Muscle layer of duodenum (tissue), 2 donors: Measurements from ENCODE around the gene TRABD2B.

Experiments
- H3K27ac ChIP-seq: one replicate; pipeline ENCODE4 v1.7.0; 2013; ENCODE audit warnings: mild to moderate bottlenecking, low read length
- H3K27me3 ChIP-seq: one replicate; pipeline ENCODE4 v1.7.0; 2013; ENCODE audit warnings: low read depth, mild to moderate bottlenecking, control low read depth, low read length
- H3K36me3 ChIP-seq, 2 donors: one replicate each; pipeline ENCODE4 v1.7.0; 2013; ENCODE audit warnings: low read length in 2 of 2, control low read depth in 1 of 2, mild to moderate bottlenecking in 1 of 2; ENCODE audit not compliant: insufficient read depth in 2 of 2, control insufficient read depth in 1 of 2
- H3K4me1 ChIP-seq, 2 donors: one replicate each; pipeline ENCODE4 v1.7.0; 2013; ENCODE audit warnings: low read length in 2 of 2, mild to moderate bottlenecking in 2 of 2, control low read depth in 1 of 2, moderate library complexity in 1 of 2; ENCODE audit not compliant: insufficient read depth in 2 of 2, control insufficient read depth in 1 of 2
- H3K4me3 ChIP-seq, 2 donors: one replicate each; pipeline ENCODE4 v1.7.0; 2013; ENCODE audit warnings: low read length in 2 of 2, low read depth in 1 of 2, mild to moderate bottlenecking in 1 of 2
- H3K9me3 ChIP-seq, 2 donors: one replicate each; pipeline ENCODE4 v1.7.0; 2013; ENCODE audit warnings: low read length in 2 of 2, control low read depth in 1 of 2, mild to moderate bottlenecking in 1 of 2; ENCODE audit not compliant: control insufficient read depth in 1 of 2
- donor health status: healthy.

TRABD2B gene

DNA sequence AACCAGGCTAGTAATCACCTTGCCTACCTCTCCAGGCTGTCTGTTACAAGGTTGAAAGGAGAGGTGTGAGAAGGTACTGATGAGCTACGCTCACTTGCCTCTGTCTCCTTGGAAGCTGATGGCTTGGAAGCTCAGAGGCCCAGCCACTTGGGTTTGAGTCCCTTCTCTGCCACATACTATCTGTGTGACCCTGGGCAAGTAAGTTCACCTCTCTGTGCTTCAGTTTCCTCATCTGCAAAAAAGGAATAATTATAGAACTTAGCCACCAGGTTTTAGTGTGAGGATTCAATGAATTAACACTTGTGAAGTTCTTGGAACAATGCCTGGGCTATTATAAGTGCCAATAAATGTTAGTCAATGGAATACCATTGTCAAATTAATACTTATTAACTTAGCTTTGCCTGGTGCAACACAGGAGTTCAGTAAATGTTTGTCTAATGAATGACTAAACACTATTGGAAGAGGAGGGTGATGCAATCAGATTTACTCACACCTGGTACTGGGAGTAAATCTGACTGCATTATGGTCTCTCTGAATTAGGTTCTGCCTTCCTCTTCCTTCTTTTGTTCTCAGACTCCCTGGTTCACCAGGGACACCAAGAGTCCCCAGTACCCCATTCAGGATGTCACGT is 55.5 kb downstream of the TRABD2B start:
- Histone ChIP-seq H3K9me3 (no peaks in the 10 kb centered on the region), H3K36me3 (no peaks in the 10 kb centered on the region), H3K27ac (no peak overlapping the region), H3K4me3 (no peak overlapping the region), H3K27me3 (no peaks in the 10 kb centered on the region), H3K4me1 (no peaks in the 10 kb centered on the region)

GRCh38 chr1:47940779-47941178 is 56.4 kb downstream of the TRABD2B start:
- no peaks in the 10 kb centered on the region for H3K27me3 ChIP-seq
- no peaks in the 10 kb centered on the region for H3K9me3 ChIP-seq
- no peak overlapping the region for H3K27ac ChIP-seq
- H3K4me1 ChIP-seq: no peaks in the 10 kb centered on the region
- H3K36me3 ChIP-seq: no peaks in the 10 kb centered on the region
- H3K4me3 ChIP-seq: no peak overlapping the region

DNA sequence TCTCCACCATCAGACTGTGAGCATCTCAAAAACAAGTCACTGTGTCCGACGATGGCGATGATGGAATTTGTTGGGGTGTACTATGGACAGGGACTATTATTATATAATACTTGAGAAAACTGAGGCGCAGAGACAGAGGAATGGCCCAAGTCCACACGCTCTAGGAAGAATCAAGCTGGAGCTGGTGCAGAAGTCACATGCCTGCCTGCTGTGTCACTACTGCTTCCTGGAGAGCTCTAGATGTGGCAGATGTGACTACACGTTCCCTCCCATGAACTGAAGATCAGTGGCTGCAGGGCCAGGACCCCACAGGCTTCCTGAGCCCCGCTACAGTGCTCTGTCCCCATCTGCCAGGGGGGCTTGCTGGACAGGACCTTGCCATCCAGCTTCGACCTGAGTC is 56.9 kb downstream of the TRABD2B start:
- H3K9me3 ChIP-seq: no peaks in the 10 kb centered on the region
- H3K27ac ChIP-seq: no peak overlapping the region
- H3K4me3 ChIP-seq: no peak overlapping the region
- no peaks in the 10 kb centered on the region for H3K27me3 ChIP-seq
- no peaks in the 10 kb centered on the region for H3K4me1 ChIP-seq
- H3K36me3 ChIP-seq: no peaks in the 10 kb centered on the region

- Histone ChIP-seq H3K36me3 (no peaks in the 10 kb centered on the region), H3K4me1 (peaks cover 4 to 5% of the 10 kb centered on the region in 2 donors), H3K27ac (no peak overlapping the region), H3K4me3 (no peak overlapping the region), H3K27me3 (no peaks in the 10 kb centered on the region), H3K9me3 (no peaks in the 10 kb centered on the region)
Measured at GRCh38 chr1:47938520-47938919, 58.7 kb downstream of the TRABD2B start.

- Histone ChIP-seq H3K4me1 (peaks cover 4 to 5% of the 10 kb centered on the region in 2 donors), H3K9me3 (no peaks in the 10 kb centered on the region), H3K27ac (no peak overlapping the region), H3K4me3 (no peak overlapping the region), H3K27me3 (no peaks in the 10 kb centered on the region), H3K36me3 (no peaks in the 10 kb centered on the region)
Measured at GRCh38 chr1:47937586-47938254, 59.5 kb downstream of the TRABD2B start.

DNA sequence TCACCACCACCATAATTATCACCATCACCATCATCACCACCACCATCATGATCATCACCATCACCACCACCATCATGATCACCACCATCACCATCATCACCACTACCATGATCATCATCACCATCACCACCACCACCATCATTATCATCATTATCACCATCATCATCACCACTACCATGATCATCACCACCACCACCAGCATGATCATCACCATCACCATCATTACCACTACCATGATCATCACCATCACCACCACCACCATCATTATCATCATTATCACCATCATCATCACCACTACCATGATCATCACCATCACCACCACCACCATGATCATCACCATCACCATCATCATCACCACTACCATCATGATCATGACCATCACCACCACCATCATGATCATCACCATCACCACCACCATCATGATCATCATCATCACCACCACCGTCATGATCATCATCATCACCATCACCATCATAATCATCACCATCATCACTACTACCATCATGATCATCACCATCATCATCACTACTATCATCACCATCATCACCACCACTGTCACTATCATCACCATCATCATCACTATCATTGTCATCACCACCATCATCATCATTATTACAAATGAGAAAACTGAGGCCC is 60.2 kb downstream of the TRABD2B start:
- Histone ChIP-seq H3K4me1 (peaks cover 4 to 5% of the 10 kb centered on the region in 2 donors), H3K27ac (no peak overlapping the region), H3K9me3 (no peaks in the 10 kb centered on the region), H3K27me3 (no peaks in the 10 kb centered on the region), H3K4me3 (no peak overlapping the region), H3K36me3 (no peaks in the 10 kb centered on the region)

- H3K36me3 ChIP-seq: no peaks in the 10 kb centered on the region
- no peaks in the 10 kb centered on the region for H3K27me3 ChIP-seq
- H3K4me3 ChIP-seq: no peak overlapping the region
- peaks cover 4 to 5% of the 10 kb centered on the region in 2 donors for H3K4me1 ChIP-seq
- no peak overlapping the region for H3K27ac ChIP-seq
- H3K9me3 ChIP-seq: no peaks in the 10 kb centered on the region
Measured at GRCh38 chr1:47935856-47936255, 61.3 kb downstream of the TRABD2B start.

DNA sequence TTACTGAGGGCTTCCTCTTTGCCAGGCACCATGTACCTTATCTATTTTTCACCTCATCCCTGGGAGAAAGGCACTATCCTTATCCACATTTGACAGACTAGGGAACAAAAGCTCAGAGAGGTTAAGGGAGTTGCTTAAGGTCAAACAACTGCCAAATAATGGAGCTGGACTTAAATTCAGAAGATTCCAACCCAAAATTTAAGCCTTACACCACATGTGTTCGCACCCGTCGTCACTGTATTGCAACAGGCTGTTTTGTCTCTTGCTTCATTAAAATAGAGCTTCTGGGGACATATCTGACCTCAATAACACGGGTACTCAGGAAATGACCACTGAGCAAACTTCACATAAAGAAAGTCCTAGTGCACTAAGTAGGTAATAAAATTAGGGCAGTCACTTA is 62.0 kb downstream of the TRABD2B start:
- H3K27me3 ChIP-seq: no peaks in the 10 kb centered on the region
- peaks cover 5 to 7% of the 10 kb centered on the region in 2 donors for H3K4me1 ChIP-seq
- H3K9me3 ChIP-seq: no peaks in the 10 kb centered on the region
- no peak overlapping the region for H3K27ac ChIP-seq
- H3K36me3 ChIP-seq: no peaks in the 10 kb centered on the region
- H3K4me3 ChIP-seq: no peak overlapping the region

- Histone ChIP-seq H3K27me3 (no peaks in the 10 kb centered on the region), H3K4me1 (peaks cover 5 to 9% of the 10 kb centered on the region in 2 donors), H3K27ac (no peak overlapping the region), H3K36me3 (no peaks in the 10 kb centered on the region), H3K9me3 (no peaks in the 10 kb centered on the region), H3K4me3 (no peak overlapping the region)
Measured at GRCh38 chr1:47934243-47934805, 62.9 kb downstream of the TRABD2B start.

DNA sequence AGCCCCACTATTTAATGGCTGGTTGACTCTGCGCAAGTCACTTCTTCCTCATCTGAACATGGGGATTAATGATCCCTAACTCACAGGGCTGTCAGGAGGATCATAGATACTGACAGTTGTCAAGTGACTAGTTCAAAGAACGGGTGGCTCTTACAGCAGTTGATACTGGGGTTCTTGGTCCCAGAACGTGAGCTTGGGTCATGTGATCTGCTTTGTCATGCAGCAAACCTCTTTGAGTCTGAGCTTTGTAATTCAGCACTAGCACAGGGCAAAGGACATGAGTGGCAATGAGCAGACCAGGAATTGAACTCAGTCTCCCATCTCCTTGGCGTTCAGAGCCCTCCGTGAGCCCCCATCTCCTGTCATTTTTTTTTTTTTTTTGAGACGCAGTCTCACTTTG is 64.4 kb downstream of the TRABD2B start:
- H3K4me1 ChIP-seq: peaks cover 5 to 9% of the 10 kb centered on the region in 2 donors
- H3K4me3 ChIP-seq: no peak overlapping the region
- no peaks in the 10 kb centered on the region for H3K36me3 ChIP-seq
- no peaks in the 10 kb centered on the region for H3K27me3 ChIP-seq
- H3K9me3 ChIP-seq: no peaks in the 10 kb centered on the region
- H3K27ac ChIP-seq: no peak overlapping the region

- Histone ChIP-seq H3K27ac (no peak overlapping the region), H3K27me3 (no peaks in the 10 kb centered on the region), H3K4me1 (peaks cover 5 to 9% of the 10 kb centered on the region in 2 donors), H3K9me3 (no peaks in the 10 kb centered on the region), H3K36me3 (no peaks in the 10 kb centered on the region), H3K4me3 (no peak overlapping the region)
Measured at GRCh38 chr1:47931395-47931794, 65.8 kb downstream of the TRABD2B start.
